ENCODE data around the gene DNAH14.
"Not testable (repeated sequence)": the region's sequence is repeated elsewhere in the genome, so short reads cannot be mapped to it uniquely, and the experiment has no call there.

Gene DNAH14

GRCh38 chr1:225004396-225004795, 74.9 kb downstream of the DNAH14 start:
- DNase-seq = no peak

- not testable (repeated sequence) for DNase-seq
Observed at GRCh38 chr1:225006352-225006751, 76.9 kb downstream of the DNAH14 start.

- not testable (repeated sequence) for DNase-seq
Observed at GRCh38 chr1:225008050-225008449, 78.6 kb downstream of the DNAH14 start.

- DNase-seq = no peak
Observed at GRCh38 chr1:225021037-225021436, 91.6 kb downstream of the DNAH14 start.

- no peak for DNase-seq
Observed at GRCh38 chr1:225026701-225027100, 97.2 kb downstream of the DNAH14 start.

- not testable (repeated sequence) for DNase-seq
Observed at GRCh38 chr1:225036441-225036840, 107.0 kb downstream of the DNAH14 start.

- no peak for DNase-seq
Observed at GRCh38 chr1:225042263-225042662, 112.8 kb downstream of the DNAH14 start.

GRCh38 chr1:225044258-225044657, 114.8 kb downstream of the DNAH14 start:
- DNase-seq = no peak

- no peak for DNase-seq
Observed at GRCh38 chr1:225049594-225049993, 120.1 kb downstream of the DNAH14 start.

GRCh38 chr1:225063722-225064121, 134.2 kb downstream of the DNAH14 start:
- DNase-seq = no peak

GRCh38 chr1:225070972-225071371, 141.5 kb downstream of the DNAH14 start:
- DNase-seq = no peak

GRCh38 chr1:225097175-225097574, 167.7 kb downstream of the DNAH14 start:
- no peak for DNase-seq

GRCh38 chr1:225111000-225111399, 181.5 kb downstream of the DNAH14 start:
- DNase-seq = no peak

GRCh38 chr1:225113265-225113664, 183.8 kb downstream of the DNAH14 start:
- DNase-seq = no peak

- DNase-seq = no peak
Observed at GRCh38 chr1:225114354-225114990, 185.0 kb downstream of the DNAH14 start.

- DNase-seq = no peak
Observed at GRCh38 chr1:225119307-225119706, 189.8 kb downstream of the DNAH14 start.

- DNase-seq = no peak
Observed at GRCh38 chr1:225121095-225121494, 191.6 kb downstream of the DNAH14 start.

- DNase-seq = no peak
Observed at GRCh38 chr1:225131869-225132268, 202.4 kb downstream of the DNAH14 start.

GRCh38 chr1:225137976-225138375, 208.5 kb downstream of the DNAH14 start:
- no peak for DNase-seq

- no peak for DNase-seq
Observed at GRCh38 chr1:225143001-225143400, 213.5 kb downstream of the DNAH14 start.

- no peak for DNase-seq
Observed at GRCh38 chr1:225146478-225146877, 217.0 kb downstream of the DNAH14 start.

GRCh38 chr1:225147791-225148190, 218.3 kb downstream of the DNAH14 start:
- DNase-seq = not testable (repeated sequence)

- no peak for DNase-seq
Observed at GRCh38 chr1:225152061-225152460, 222.6 kb downstream of the DNAH14 start.

- no peak for DNase-seq
Observed at GRCh38 chr1:225155555-225155954, 226.1 kb downstream of the DNAH14 start.

- no peak for DNase-seq
Observed at GRCh38 chr1:225156254-225156653, 226.8 kb downstream of the DNAH14 start.

Measured in CD4-positive, alpha-beta T cell treated with Interleukin-6 for 4 hours (primary cell).